ENCODE measurements around the gene SP140.

DNA sequence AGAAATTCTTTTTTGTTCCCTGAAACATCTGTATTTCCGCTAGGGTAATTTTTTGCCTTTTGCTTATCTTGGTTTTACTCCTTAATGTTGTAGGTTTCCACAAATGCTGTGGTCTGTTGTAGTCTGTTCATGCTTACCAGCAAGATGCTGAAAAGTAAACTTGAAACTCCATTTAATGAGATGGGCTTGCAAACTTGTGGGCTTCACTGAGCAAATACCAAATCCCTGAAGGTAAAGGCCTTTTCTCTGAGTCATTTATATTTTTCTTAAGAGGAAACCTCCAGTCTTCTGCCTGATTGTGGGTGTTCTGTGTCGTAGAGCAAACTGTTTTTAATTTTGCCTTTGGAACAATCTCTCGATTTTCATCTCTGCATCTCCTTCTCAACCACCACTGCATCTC, 9.3 kb downstream of the SP140 start:
- TF ChIP-seq, protein P1, sequence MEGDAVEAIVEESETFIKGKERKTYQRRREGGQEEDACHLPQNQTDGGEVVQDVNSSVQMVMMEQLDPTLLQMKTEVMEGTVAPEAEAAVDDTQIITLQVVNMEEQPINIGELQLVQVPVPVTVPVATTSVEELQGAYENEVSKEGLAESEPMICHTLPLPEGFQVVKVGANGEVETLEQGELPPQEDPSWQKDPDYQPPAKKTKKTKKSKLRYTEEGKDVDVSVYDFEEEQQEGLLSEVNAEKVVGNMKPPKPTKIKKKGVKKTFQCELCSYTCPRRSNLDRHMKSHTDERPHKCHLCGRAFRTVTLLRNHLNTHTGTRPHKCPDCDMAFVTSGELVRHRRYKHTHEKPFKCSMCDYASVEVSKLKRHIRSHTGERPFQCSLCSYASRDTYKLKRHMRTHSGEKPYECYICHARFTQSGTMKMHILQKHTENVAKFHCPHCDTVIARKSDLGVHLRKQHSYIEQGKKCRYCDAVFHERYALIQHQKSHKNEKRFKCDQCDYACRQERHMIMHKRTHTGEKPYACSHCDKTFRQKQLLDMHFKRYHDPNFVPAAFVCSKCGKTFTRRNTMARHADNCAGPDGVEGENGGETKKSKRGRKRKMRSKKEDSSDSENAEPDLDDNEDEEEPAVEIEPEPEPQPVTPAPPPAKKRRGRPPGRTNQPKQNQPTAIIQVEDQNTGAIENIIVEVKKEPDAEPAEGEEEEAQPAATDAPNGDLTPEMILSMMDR (IDR thresholded peaks at IDR 0.05 in 2 of 3, conservative IDR thresholded peaks at IDR 0.05 in 1 of 3; ENCODE audit: insufficient read depth in 2 of 3, low read depth in 1 of 3, low read length in 3 of 3), result no peak
- TF ChIP-seq FOXJ2 (tag; IDR thresholded peaks at IDR 0.05), result no peak
- TF ChIP-seq, protein P2, sequence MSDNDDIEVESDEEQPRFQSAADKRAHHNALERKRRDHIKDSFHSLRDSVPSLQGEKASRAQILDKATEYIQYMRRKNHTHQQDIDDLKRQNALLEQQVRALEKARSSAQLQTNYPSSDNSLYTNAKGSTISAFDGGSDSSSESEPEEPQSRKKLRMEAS (CRISPR knock-in tag; IDR thresholded peaks at IDR 0.05), result no peak
- TF ChIP-seq DMBX1 (CRISPR knock-in tag; IDR thresholded peaks at IDR 0.05; ENCODE audit: borderline replicate concordance), result no peak
- no peak for TF ChIP-seq RFX5 (IDR thresholded peaks at IDR 0.05; ENCODE audit: low read depth, low read length)
- TF ChIP-seq, protein P3, sequence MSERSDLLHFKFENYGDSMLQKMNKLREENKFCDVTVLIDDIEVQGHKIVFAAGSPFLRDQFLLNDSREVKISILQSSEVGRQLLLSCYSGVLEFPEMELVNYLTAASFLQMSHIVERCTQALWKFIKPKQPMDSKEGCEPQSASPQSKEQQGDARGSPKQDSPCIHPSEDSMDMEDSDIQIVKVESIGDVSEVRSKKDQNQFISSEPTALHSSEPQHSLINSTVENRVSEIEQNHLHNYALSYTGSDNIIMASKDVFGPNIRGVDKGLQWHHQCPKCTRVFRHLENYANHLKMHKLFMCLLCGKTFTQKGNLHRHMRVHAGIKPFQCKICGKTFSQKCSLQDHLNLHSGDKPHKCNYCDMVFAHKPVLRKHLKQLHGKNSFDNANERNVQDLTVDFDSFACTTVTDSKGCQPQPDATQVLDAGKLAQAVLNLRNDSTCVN (CRISPR knock-in tag; IDR thresholded peaks at IDR 0.05), result no peak
- no peak for TF ChIP-seq KAT2B (IDR thresholded peaks at IDR 0.05; ENCODE audit: low read depth, low read length)
- TF ChIP-seq ZZZ3 (IDR thresholded peaks at IDR 0.05), result no peak
